Mucosa of stomach (tissue), 1 donor: ENCODE results near the gene SYNE1.
"Not testable (repeated sequence)": the region's sequence is repeated elsewhere in the genome, so short reads cannot be mapped to it uniquely, and the experiment has no call there.

Experiments
- H3K27me3 ChIP-seq: one replicate; pipeline ENCODE4 v1.7.0; 2013; ENCODE audit warnings: mild to moderate bottlenecking, low read length; ENCODE audit not compliant: control insufficient read depth, insufficient read depth
- H3K36me3 ChIP-seq: one replicate; pipeline ENCODE4 v1.7.0; 2013; ENCODE audit warnings: low read length; ENCODE audit not compliant: control insufficient read depth, insufficient read depth
- H3K4me1 ChIP-seq: one replicate; pipeline ENCODE4 v1.7.0; 2013; ENCODE audit warnings: mild to moderate bottlenecking, low read length; ENCODE audit not compliant: control insufficient read depth, insufficient read depth
- H3K4me3 ChIP-seq: one replicate; pipeline ENCODE4 v1.7.0; 2013; ENCODE audit warnings: low read length
- H3K9ac ChIP-seq: one replicate; pipeline ENCODE4 v1.7.0; 2013; ENCODE audit warnings: mild to moderate bottlenecking, low read length, moderate library complexity
- H3K9me3 ChIP-seq: one replicate; pipeline ENCODE4 v1.7.0; 2013; ENCODE audit warnings: mild to moderate bottlenecking, low read length, moderate library complexity; ENCODE audit not compliant: control insufficient read depth
- donor health status: Pancreatic carcinoma.

SYNE1 gene

DNA sequence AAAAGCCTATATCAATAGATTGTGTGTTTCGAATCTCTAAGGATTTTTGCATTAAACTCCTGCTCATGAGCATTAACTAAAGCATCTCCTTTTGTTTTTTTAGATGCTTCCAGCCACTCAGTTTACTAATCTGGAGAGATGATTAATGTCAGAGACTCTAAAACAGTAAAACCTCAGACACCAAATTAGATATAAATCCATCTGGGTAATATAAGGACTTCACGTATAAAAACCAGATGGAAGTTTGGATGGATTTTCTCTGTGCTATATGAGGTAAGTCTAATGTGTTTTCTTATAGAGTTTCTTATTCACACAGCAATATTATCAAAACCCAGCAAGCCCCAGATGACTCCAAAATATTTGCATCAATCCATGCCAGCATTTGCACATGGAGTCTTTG lies 137.2 kb downstream of the SYNE1 start:
- no peak overlapping the region for H3K4me3 ChIP-seq
- H3K4me1 ChIP-seq, result no peaks in the 10 kb centered on the region
- H3K9me3 ChIP-seq, result no peaks in the 10 kb centered on the region
- H3K36me3 ChIP-seq, result no peaks in the 10 kb centered on the region
- H3K27me3 ChIP-seq, result no peaks in the 10 kb centered on the region
- H3K9ac ChIP-seq, result no peak overlapping the region

GRCh38 chr6:152496731-152497130 lies 140.4 kb downstream of the SYNE1 start:
- H3K27me3 ChIP-seq, result no peaks in the 10 kb centered on the region
- no peaks in the 10 kb centered on the region for H3K4me1 ChIP-seq
- H3K36me3 ChIP-seq, result no peaks in the 10 kb centered on the region

DNA sequence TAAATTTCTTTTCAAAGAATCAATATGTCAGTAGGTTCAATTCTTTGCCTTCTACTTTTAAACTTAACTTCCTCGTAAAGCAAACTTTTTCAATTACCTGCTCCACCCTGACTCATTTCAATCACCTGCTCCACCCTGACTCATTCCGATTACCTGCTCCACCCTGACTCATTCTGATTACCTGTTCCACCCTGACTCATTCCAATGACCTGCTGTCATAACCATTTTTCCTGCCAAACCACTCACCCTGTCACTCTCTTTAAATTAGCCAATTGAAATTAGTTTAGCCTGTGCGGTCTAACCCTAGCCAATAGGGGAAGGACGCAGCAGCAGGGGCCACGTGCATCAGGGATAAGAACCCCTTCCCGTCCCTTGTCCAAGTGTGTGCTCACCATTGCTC lies 141.7 kb downstream of the SYNE1 start:
- not testable (repeated sequence) for H3K36me3 ChIP-seq, H3K9me3 ChIP-seq, H3K4me3 ChIP-seq, H3K27me3 ChIP-seq, H3K9ac ChIP-seq, H3K4me1 ChIP-seq

More at GRCh38 chr6:152496731-152497130, 140.4 kb downstream of the SYNE1 start:
- Histone ChIP-seq H3K4me3 (no peak overlapping the region), H3K9me3 (no peaks in the 10 kb centered on the region), H3K9ac (no peak overlapping the region)

DNA sequence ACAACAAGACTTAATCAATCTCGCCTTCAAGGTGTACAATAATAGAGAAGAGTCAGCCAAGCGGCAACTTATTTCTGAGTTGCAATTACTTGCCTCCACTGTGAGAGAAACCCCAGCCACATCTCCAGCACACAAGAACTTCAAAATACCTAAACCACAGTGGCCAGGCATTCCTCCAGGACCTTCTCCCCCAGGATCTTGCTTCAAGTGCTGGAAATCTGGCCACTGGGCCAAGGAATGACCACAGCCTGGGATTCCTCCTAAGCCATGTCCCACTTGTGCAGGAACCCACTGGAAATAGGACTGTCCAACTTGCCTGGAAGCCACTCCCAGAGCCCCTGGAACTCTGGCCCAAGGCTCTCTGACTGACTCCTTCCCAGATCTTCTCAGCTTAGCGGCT lies 144.9 kb downstream of the SYNE1 start:
- H3K9me3 ChIP-seq, H3K4me1 ChIP-seq, H3K27me3 ChIP-seq, H3K4me3 ChIP-seq, H3K36me3 ChIP-seq, H3K9ac ChIP-seq: not testable (repeated sequence)

DNA sequence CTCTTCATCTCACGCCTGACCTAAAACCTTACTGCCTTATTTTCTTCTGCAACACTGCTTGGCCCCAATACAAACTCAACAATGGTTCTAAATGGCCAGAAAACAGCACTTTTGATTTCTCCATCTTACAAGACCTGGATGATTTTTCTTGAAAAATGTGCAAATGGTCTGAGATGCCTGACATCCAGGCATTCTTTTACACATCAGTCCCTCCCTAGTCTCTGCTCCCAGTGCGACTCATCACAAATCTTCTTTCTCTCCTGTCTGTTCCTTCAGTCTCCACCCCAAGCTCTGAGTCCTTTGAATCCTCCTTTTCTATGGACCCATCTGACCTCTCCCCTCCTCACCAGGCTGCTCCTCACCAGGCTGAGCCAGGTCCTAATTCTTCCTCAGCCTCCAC lies 145.7 kb downstream of the SYNE1 start:
- not testable (repeated sequence) for H3K27me3 ChIP-seq, H3K4me3 ChIP-seq, H3K4me1 ChIP-seq, H3K36me3 ChIP-seq, H3K9ac ChIP-seq, H3K9me3 ChIP-seq

GRCh38 chr6:152490971-152491378 lies 146.2 kb downstream of the SYNE1 start:
- not testable (repeated sequence) for H3K27me3 ChIP-seq, H3K9ac ChIP-seq, H3K4me3 ChIP-seq, H3K4me1 ChIP-seq, H3K9me3 ChIP-seq, H3K36me3 ChIP-seq

DNA sequence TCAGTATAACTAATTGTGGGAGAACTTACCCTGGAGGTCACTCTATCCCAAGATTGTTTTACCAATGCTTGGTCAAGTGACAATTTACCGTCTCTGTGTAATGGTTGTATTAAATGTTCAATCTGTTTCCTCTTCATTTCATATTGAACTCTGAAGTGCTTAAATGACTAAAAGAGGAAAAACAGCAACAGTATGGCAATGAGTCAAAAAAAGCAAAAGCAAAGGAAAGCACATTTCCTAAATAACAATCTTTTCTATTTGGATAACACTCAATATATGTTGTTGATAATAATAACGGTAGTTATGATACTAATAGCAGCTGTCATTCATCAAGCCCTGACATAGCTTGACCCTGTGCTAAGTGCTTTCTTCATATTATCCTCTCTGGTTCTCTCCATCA lies 152.4 kb downstream of the SYNE1 start:
- Histone ChIP-seq H3K4me3 (no peak overlapping the region), H3K9ac (no peak overlapping the region), H3K9me3 (no peaks in the 10 kb centered on the region), H3K4me1 (no peaks in the 10 kb centered on the region), H3K27me3 (no peaks in the 10 kb centered on the region), H3K36me3 (no peaks in the 10 kb centered on the region)

DNA sequence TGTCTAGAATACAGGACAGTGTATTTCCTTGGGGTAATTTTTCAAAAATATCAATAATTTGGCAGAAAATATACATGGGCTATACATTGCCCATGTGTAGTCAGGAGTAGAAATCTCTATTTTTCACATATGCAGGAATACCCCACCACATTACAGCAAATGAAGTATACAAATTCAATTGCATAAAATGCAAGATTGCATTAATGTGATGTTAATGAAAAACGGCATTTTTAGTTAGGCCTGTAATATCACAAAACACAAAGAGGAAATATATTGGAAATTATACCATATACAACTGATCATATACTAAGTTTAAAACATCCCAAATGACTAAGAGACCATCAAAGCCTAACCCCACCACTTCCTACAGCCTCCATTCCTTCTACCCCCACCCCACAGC lies 154.9 kb downstream of the SYNE1 start:
- H3K4me3 ChIP-seq, result no peak overlapping the region
- H3K9ac ChIP-seq, result no peak overlapping the region
- no peaks in the 10 kb centered on the region for H3K36me3 ChIP-seq
- no peaks in the 10 kb centered on the region for H3K4me1 ChIP-seq
- H3K27me3 ChIP-seq, result no peaks in the 10 kb centered on the region
- H3K9me3 ChIP-seq, result no peaks in the 10 kb centered on the region

- Histone ChIP-seq H3K9me3 (no peaks in the 10 kb centered on the region), H3K4me3 (no peak overlapping the region), H3K4me1 (no peaks in the 10 kb centered on the region), H3K27me3 (no peaks in the 10 kb centered on the region), H3K9ac (no peak overlapping the region), H3K36me3 (no peaks in the 10 kb centered on the region)
Observed at GRCh38 chr6:152478377-152479010, 158.7 kb downstream of the SYNE1 start.

- Histone ChIP-seq H3K4me3 (no peak overlapping the region), H3K9ac (no peak overlapping the region), H3K9me3 (no peaks in the 10 kb centered on the region), H3K27me3 (no peaks in the 10 kb centered on the region), H3K36me3 (no peaks in the 10 kb centered on the region), H3K4me1 (no peaks in the 10 kb centered on the region)
Observed at GRCh38 chr6:152474354-152474753, 162.8 kb downstream of the SYNE1 start.

- Histone ChIP-seq H3K9me3 (no peaks in the 10 kb centered on the region), H3K4me1 (no peaks in the 10 kb centered on the region), H3K36me3 (no peaks in the 10 kb centered on the region), H3K4me3 (no peak overlapping the region), H3K27me3 (no peaks in the 10 kb centered on the region), H3K9ac (no peak overlapping the region)
Observed at GRCh38 chr6:152472325-152472724, 164.8 kb downstream of the SYNE1 start.

GRCh38 chr6:152471456-152472265 lies 165.5 kb downstream of the SYNE1 start:
- no peak overlapping the region for H3K4me3 ChIP-seq

More at GRCh38 chr6:152471456-152472265, 165.5 kb downstream of the SYNE1 start:
- no peak overlapping the region for H3K9ac ChIP-seq
- H3K27me3 ChIP-seq, result no peaks in the 10 kb centered on the region
- no peaks in the 10 kb centered on the region for H3K36me3 ChIP-seq
- H3K9me3 ChIP-seq, result no peaks in the 10 kb centered on the region
- no peaks in the 10 kb centered on the region for H3K4me1 ChIP-seq
